Measurements from ENCODE around the gene SLC39A11. TPM values are rescaled to one million over a fixed set of nuclear protein-coding genes. Genes with fewer than 3 reads are reported as not detected.
A peak's percentile ranks its signal among the peaks of the same experiment; 100 is the strongest.

Gene SLC39A11
- total RNA-seq, 2 donors from 2014 or later = 18.1 to 20.1 TPM

GRCh38 chr17:72617557-72617956 lies 474.9 kb downstream of the SLC39A11 start:
- Histone ChIP-seq H3K9ac (ENCODE audit: extremely low read depth, low read length, poor library complexity, severe bottlenecking) (no peak overlapping the region), H3K27me3 (ENCODE audit: control insufficient read depth, insufficient read depth, low read length, poor library complexity, severe bottlenecking) (no peaks in the 10 kb centered on the region), H3K4me1 (ENCODE audit: control insufficient read depth, insufficient read depth, low read length) (peaks cover 3% of the 10 kb centered on the region), H3K27ac (ENCODE audit: low read depth, low read length) (no peak overlapping the region), H3K36me3 (ENCODE audit: control insufficient read depth, insufficient read depth, low read length) (no peaks in the 10 kb centered on the region), H3K4me3 (ENCODE audit: low read length) (no peak overlapping the region), H3K9me3 (ENCODE audit: control insufficient read depth, low read length) (no peaks in the 10 kb centered on the region)
- no peak for TF ChIP-seq CTCF (conservative IDR thresholded peaks at IDR 0.05)
- Mint-ChIP-seq H3K4me1 (peaks cover 50% of the 10 kb centered on the region), H3K36me3 (ENCODE audit: low read depth) (no peaks in the 10 kb centered on the region), H3K27me3 (ENCODE audit: insufficient read depth) (peaks cover 5% of the 10 kb centered on the region), H3K4me3 (no peak overlapping the region), H3K9me3 (no peaks in the 10 kb centered on the region), H3K27ac (no peak overlapping the region)
- DNase-seq = no peak
- 85 to 89% methylated on average over 4 to 6 of the region's 6 CpGs for WGBS, 2 experiments (ENCODE audit: insufficient coverage in 1 of 2, insufficient read length in 1 of 2)

GRCh38 chr17:72616447-72616846 lies 476.0 kb downstream of the SLC39A11 start:
- peaks cover 3% of the 10 kb centered on the region for H3K4me1 ChIP-seq (ENCODE audit: control insufficient read depth, insufficient read depth, low read length)
- no peaks in the 10 kb centered on the region for H3K36me3 ChIP-seq (ENCODE audit: control insufficient read depth, insufficient read depth, low read length)
- TF ChIP-seq CTCF (conservative IDR thresholded peaks at IDR 0.05) = no peak
- 63% methylated on average over 4 of the region's 4 CpGs; no CpG with 5 or more reads in 1 of the 2 experiments for WGBS, 2 experiments (ENCODE audit: insufficient coverage in 1 of 2, insufficient read length in 1 of 2)
- DNase-seq = peak; percentile 82
- Mint-ChIP-seq H3K27me3 (ENCODE audit: insufficient read depth) (peaks cover 6% of the 10 kb centered on the region), H3K27ac (no peak overlapping the region), H3K36me3 (ENCODE audit: low read depth) (no peaks in the 10 kb centered on the region), H3K4me1 (peaks cover 50% of the 10 kb centered on the region), H3K4me3 (no peak overlapping the region), H3K9me3 (no peaks in the 10 kb centered on the region)
- no peaks in the 10 kb centered on the region for H3K9me3 ChIP-seq (ENCODE audit: control insufficient read depth, low read length)
- no peaks in the 10 kb centered on the region for H3K27me3 ChIP-seq (ENCODE audit: control insufficient read depth, insufficient read depth, low read length, poor library complexity, severe bottlenecking)
- H3K4me3 ChIP-seq (ENCODE audit: low read length) = no peak overlapping the region
- H3K9ac ChIP-seq (ENCODE audit: extremely low read depth, low read length, poor library complexity, severe bottlenecking) = no peak overlapping the region
- no peak overlapping the region for H3K27ac ChIP-seq (ENCODE audit: low read depth, low read length)

- Histone ChIP-seq H3K27ac (ENCODE audit: low read depth, low read length) (peak overlapping the region; percentile 90), H3K9me3 (ENCODE audit: control insufficient read depth, low read length) (no peaks in the 10 kb centered on the region), H3K4me3 (ENCODE audit: low read length) (no peak overlapping the region), H3K4me1 (ENCODE audit: control insufficient read depth, insufficient read depth, low read length) (peaks cover 3% of the 10 kb centered on the region), H3K27me3 (ENCODE audit: control insufficient read depth, insufficient read depth, low read length, poor library complexity, severe bottlenecking) (no peaks in the 10 kb centered on the region), H3K9ac (ENCODE audit: extremely low read depth, low read length, poor library complexity, severe bottlenecking) (no peak overlapping the region), H3K36me3 (ENCODE audit: control insufficient read depth, insufficient read depth, low read length) (no peaks in the 10 kb centered on the region)
- no peaks in the 10 kb centered on the region for H3K9me3 Mint-ChIP-seq
- no peak for DNase-seq
- no peak overlapping the region for H3K27ac Mint-ChIP-seq
- peaks cover 6% of the 10 kb centered on the region for H3K27me3 Mint-ChIP-seq (ENCODE audit: insufficient read depth)
- peaks cover 50% of the 10 kb centered on the region for H3K4me1 Mint-ChIP-seq
- WGBS, 2 experiments (ENCODE audit: insufficient coverage in 1 of 2, insufficient read length in 1 of 2) = 63 to 83% methylated on average over 6 of the region's 6 CpGs
- H3K4me3 Mint-ChIP-seq = peak overlapping the region; percentile 39
- TF ChIP-seq CTCF (conservative IDR thresholded peaks at IDR 0.05) = no peak
- H3K36me3 Mint-ChIP-seq (ENCODE audit: low read depth) = no peaks in the 10 kb centered on the region
These were observed 476.9 kb downstream of the SLC39A11 start for GRCh38 chr17:72615627-72615991.
